Stimulated activated naive CD8-positive, alpha-beta T cell treated with anti-CD3 and anti-CD28 coated beads, Interleukin-15, amount 100 ng/mL, for 72 hours (primary cell): Measurements from ENCODE around the gene TSPAN14.

Experiments used
- ATAC-seq: fragments of 150-1000 bp; cut with Tn5 transposase; 2 replicates; pipeline ENCODE4 v1.10.0; 2021; ENCODE audit warnings: mild to moderate bottlenecking, moderate library complexity
- DNase-seq, 2 donors: peaks; one replicate each; pipeline ENCODE4 v3.0.0; 2021 to 2022
- H3K27ac Mint-ChIP-seq, 2 donors: one replicate each; pipeline ENCODE4 v1.8.0; 2022; ENCODE audit warnings: mild to moderate bottlenecking in 2 of 2, mixed read lengths in 2 of 2, moderate library complexity in 2 of 2
- H3K27me3 Mint-ChIP-seq: one replicate; pipeline ENCODE4 v1.8.0; 2022; ENCODE audit warnings: mixed read lengths
- H3K4me1 Mint-ChIP-seq: one replicate; pipeline ENCODE4 v1.8.0; 2022; ENCODE audit warnings: mild to moderate bottlenecking, mixed read lengths
- H3K4me3 Mint-ChIP-seq, 2 donors: one replicate each; pipeline ENCODE4 v1.8.0; 2022; ENCODE audit warnings: mild to moderate bottlenecking in 2 of 2, mixed read lengths in 2 of 2, moderate library complexity in 1 of 2
- H3K9me3 Mint-ChIP-seq, 2 donors: one replicate each; pipeline ENCODE4 v1.8.0; 2022; ENCODE audit warnings: mixed read lengths in 2 of 2

Gene TSPAN14

DNA sequence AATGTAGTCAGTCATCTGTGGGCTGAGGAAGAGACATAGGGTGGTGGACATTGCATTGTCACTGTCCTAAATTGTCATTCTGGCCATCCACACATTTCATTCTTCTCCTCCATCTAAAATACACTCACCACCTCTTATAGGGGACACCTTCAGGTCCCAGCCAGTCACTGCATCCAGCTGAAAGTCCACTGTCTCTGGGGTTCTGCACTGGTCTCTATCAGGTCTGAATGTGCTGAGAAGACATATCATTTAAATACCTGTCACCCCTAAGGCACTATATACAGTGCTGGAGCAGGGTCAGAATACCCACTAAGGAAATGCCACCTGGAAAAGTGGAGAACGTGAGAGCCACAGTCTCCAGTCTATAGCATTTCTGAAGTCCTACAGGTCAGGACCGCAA lies 113.2 kb downstream of the TSPAN14 start:
- ATAC-seq (no peak), DNase-seq (no peak)
- Mint-ChIP-seq H3K27me3 (no peaks in the 10 kb centered on the region), H3K9me3 (no peaks in the 10 kb centered on the region), H3K27ac (no peak overlapping the region), H3K4me3 (no peak overlapping the region), H3K4me1 (no peaks in the 10 kb centered on the region)

- H3K27me3 Mint-ChIP-seq = no peaks in the 10 kb centered on the region
- DNase-seq = no peak
- no peak overlapping the region for H3K27ac Mint-ChIP-seq
These were observed 115.2 kb downstream of the TSPAN14 start for GRCh38 chr10:80569131-80569895.

DNA sequence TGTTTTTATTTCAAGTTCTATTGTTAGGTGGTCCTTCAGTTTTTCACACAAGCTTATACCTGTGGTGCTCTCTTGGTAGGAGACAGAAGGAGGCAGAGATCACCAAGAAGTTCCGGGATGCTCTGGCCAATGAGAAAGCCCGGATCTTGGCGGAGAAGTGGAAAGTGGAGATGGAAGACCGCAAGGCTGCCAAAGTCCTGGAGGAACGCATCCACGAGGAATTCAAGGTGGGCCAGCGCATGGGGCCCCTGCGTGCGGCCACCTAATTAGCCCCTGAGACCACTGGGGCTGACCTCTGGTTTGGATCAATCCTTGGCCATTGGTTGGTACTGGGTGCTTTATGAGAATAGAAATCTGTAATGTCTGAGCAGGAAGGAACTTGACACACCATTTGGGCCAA lies 117.2 kb downstream of the TSPAN14 start:
- Mint-ChIP-seq H3K9me3 (no peaks in the 10 kb centered on the region), H3K27ac (no peak overlapping the region), H3K4me3 (no peak overlapping the region), H3K27me3 (no peaks in the 10 kb centered on the region), H3K4me1 (no peaks in the 10 kb centered on the region)
- ATAC-seq = no peak
- DNase-seq = no peak

More at GRCh38 chr10:80569131-80569895, 115.2 kb downstream of the TSPAN14 start:
- Mint-ChIP-seq H3K4me1 (no peaks in the 10 kb centered on the region), H3K9me3 (no peaks in the 10 kb centered on the region), H3K4me3 (no peak overlapping the region)
- ATAC-seq = no peak

GRCh38 chr10:80579181-80579763 lies 125.2 kb downstream of the TSPAN14 start:
- H3K4me1 Mint-ChIP-seq = peaks cover 8% of the 10 kb centered on the region
- DNase-seq = no peak
- H3K27ac Mint-ChIP-seq = peak overlapping the region in 1 of 2 donors; percentile 28
- ATAC-seq = no peak
- no peak overlapping the region for H3K4me3 Mint-ChIP-seq
- no peaks in the 10 kb centered on the region for H3K9me3 Mint-ChIP-seq
- no peaks in the 10 kb centered on the region for H3K27me3 Mint-ChIP-seq

DNA sequence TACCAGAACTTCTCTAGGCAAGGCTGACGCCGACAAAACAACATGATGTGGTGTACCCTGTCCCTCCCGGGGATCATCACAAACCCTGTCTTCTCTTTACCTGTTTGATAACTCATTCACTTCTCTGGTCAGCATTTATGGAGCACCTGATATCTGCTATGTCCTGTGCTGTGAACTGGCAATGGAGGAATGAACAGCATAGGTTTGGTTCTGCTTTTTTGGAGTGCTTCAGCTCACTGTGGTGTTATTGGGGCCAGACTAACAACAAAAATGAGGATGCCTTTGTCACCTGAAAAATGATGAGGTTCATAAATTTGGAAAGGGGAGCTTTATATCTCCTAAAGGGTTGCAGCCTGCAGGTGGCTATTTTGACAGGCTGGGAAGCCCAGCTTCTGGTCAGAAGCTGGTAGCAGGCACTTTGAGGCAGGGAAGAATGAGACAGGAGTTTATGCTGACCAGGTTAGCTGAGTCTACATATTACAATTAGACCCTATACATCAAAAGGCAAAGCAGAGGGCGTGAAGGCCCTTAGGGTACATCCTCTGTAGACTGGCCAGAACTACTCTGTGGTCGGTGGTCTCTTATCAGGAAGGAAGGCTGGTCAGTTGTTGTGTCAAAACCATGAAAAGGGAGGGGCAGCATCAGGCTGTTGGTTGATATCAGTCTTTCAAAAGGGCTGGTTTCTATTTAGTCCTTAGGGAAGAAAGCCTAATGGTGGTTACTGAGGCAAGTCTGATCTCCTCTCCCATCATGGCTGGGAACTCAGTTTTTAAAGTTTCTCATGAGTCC lies 125.9 kb downstream of the TSPAN14 start:
- ATAC-seq (no peak), DNase-seq (no peak)
- no peaks in the 10 kb centered on the region for H3K27me3 Mint-ChIP-seq
- peak overlapping the region in 1 of 2 donors; percentile 50 for H3K27ac Mint-ChIP-seq
- H3K4me1 Mint-ChIP-seq = peaks cover 8% of the 10 kb centered on the region
- no peak overlapping the region for H3K4me3 Mint-ChIP-seq
- H3K9me3 Mint-ChIP-seq = no peaks in the 10 kb centered on the region

DNA sequence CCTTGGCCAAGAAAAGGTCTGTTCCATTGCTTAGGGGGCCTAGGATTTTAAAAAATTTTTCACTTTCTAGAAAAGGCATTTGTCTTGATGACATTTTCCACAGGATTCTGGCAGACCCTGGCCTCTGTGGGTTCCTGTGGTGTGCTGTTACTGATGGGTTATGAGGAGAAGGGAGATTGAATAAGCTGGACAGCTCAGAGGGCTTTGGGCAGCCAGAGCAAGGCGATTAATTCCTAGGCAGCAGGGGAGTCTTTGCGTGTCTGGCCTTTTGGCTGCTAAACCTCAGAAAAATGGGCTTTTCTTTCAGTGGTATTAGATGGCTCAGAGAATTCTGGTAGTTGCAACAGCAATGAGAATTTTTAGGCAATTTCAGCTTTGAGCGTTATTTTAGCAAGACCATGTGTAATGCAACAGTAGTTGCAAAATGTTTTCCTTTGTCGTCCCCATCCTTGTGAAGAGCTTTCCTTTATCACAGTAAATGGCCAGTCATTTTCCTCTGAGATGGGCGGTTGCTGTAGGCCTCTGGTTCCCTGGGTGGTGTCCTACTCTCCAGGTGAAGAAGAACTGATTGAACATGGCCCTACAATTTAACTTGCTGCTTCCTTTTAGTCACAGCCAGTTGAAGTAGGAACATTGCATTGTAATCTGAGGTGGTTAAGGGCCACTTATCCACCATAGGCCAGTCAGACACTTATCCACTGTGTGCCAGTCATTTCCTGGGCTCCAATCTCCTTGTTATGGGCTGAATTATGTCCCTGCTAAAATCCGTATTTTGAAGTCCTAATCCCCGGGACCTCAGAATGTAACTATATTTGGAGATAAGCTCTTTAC lies 126.7 kb downstream of the TSPAN14 start:
- no peaks in the 10 kb centered on the region for H3K27me3 Mint-ChIP-seq
- peak overlapping the region in 1 of 2 donors; percentile 50 for H3K27ac Mint-ChIP-seq
- ATAC-seq = no peak
- no peak overlapping the region for H3K4me3 Mint-ChIP-seq
- no peak for DNase-seq
- peaks cover 8% of the 10 kb centered on the region for H3K4me1 Mint-ChIP-seq
- H3K9me3 Mint-ChIP-seq = no peaks in the 10 kb centered on the region

- Mint-ChIP-seq H3K27ac (peak overlapping the region in 1 of 2 donors; percentile 52), H3K9me3 (no peaks in the 10 kb centered on the region), H3K4me1 (peaks cover 8% of the 10 kb centered on the region), H3K27me3 (no peaks in the 10 kb centered on the region), H3K4me3 (no peak overlapping the region)
- no peak for DNase-seq
- ATAC-seq = no peak
These were observed 127.3 kb downstream of the TSPAN14 start for GRCh38 chr10:80581469-80581835.

DNA sequence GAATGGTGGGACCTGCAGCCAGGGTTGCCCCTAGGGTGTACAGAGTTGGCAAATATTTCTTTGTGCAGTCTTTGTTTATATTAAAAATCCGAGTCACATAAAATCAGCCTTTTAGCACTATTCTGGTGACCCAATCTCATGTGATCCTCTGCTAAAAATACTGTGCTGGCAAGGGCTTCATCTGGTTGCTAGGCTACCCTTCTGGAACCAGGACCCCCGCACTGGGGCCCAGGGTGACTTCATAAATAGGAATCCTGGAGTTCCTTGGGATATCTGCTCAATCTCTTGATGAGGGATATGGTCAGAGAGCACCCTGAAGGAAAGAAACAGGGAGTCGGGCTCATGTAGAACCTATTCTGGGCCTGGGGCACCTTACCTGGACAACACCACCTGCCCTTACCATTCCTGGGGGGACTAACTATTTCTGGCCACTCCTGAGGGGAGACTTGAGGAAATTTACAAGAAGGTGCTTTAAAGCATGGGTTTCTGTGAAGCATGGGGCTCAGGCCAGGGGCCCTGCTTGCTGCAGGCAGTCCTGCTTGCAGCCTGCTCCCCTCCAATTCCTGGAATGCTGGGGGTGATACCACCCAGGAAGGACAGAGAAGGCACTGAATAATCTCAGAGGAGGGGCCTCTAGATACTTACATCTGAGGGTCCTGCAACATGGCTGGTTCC lies 128.3 kb downstream of the TSPAN14 start:
- Mint-ChIP-seq H3K27me3 (no peaks in the 10 kb centered on the region), H3K4me3 (no peak overlapping the region), H3K4me1 (peaks cover 8% of the 10 kb centered on the region), H3K27ac (no peak overlapping the region), H3K9me3 (no peaks in the 10 kb centered on the region)
- DNase-seq (no peak), ATAC-seq (no peak)
